Heart left ventricle (tissue), 16 donors: Measurements from ENCODE around the gene CCDC170. TPM values are rescaled to one million over a fixed set of nuclear protein-coding genes. Genes with fewer than 3 reads are reported as not detected.

Source experiments
- ATAC-seq, 4 donors: fragments of 200-7000 bp; cut with Tn5 transposase; one replicate each; pipeline ENCODE4 v1.9.1; 2020 to 2022; ENCODE audit warnings: moderate library complexity in 4 of 4, mild to moderate bottlenecking in 3 of 4, moderate number of reproducible peaks in 1 of 4
- DNase-seq, 5 donors: peaks; one replicate each; pipeline ENCODE4 v3.0.0-alpha.2; 2020
- H3K27ac ChIP-seq, 12 donors: fragments of 200-600 bp; sonication (generic) in 4 of 12; one replicate each; pipeline versions ENCODE4 v1.5.0 to v1.8.0; 2016 to 2022; ENCODE audit warnings: mild to moderate bottlenecking in 2 of 12
- H3K27me3 ChIP-seq, 9 donors: fragments of 200-600 bp; sonication (generic) in 2 of 9; one replicate each; pipeline versions ENCODE4 v1.5.1 to v1.8.0; 2016 to 2022; ENCODE audit warnings: mild to moderate bottlenecking in 3 of 9
- H3K36me3 ChIP-seq, 9 donors: fragments of 200-600 bp; sonication (generic) in 2 of 9; one replicate each; pipeline versions ENCODE4 v1.5.0 to v1.8.0; 2018 to 2022; ENCODE audit warnings: mild to moderate bottlenecking in 2 of 9
- H3K4me1 ChIP-seq, 12 donors: fragments of 200-600 bp; sonication (generic) in 4 of 12; one replicate each; pipeline versions ENCODE4 v1.5.0 to v1.8.0; 2016 to 2022; ENCODE audit warnings: mild to moderate bottlenecking in 3 of 12
- H3K4me3 ChIP-seq, 12 donors: fragments of 200-600 bp; sonication (generic) in 4 of 12; one replicate each; pipeline versions ENCODE4 v1.5.0 to v1.8.0; 2017 to 2022; ENCODE audit warnings: mild to moderate bottlenecking in 9 of 12, moderate library complexity in 4 of 12
- H3K9me3 ChIP-seq, 12 donors: fragments of 200-600 bp; sonication (generic) in 4 of 12; one replicate each; pipeline versions ENCODE4 v1.5.0 to v1.8.0; 2016 to 2022; ENCODE audit warnings: mild to moderate bottlenecking in 1 of 12
- POLR2A ChIP-seq, 2 donors: fragments of 450-650 bp; IDR thresholded peaks; one replicate each; pipeline ENCODE4 v1.6.1; 2017; ENCODE audit warnings: antibody characterized with exemption in 2 of 2, mild to moderate bottlenecking in 2 of 2, moderate library complexity in 2 of 2
- WGBS, 4 donors: extraction: QIAGEN DNeasy Blood & Tissue Kit in 2 of 4; methylation state at CpG; one replicate each; pipeline versions ENCODE4 v1.1.5 to v1.1.7; 2013 to 2018; 5-methylcytosine and 5-hydroxymethylcytosine counted together
- intact Hi-C, 10 donors: fragments of 100-400 bp; cut with DNase I; formaldehyde crosslinking; loops; one replicate each; pipeline versions ENCODE4 v1.11.1 to v1.14.2; 2022
- polyA plus RNA-seq, 2 donors: library from polyadenylated mRNA; stranded (reverse); fragments of 200-250 nt; gene quantifications; one replicate each; pipeline ENCODE4 v1.2.3, GENCODE V29; 2013
- total RNA-seq, 9 donors: library from RNA; depleted of rRNA in 2 of 9; stranded (reverse); fragments of >200 nt in 2 of 9; fragmentation: NEBNext Ultra II Directional in 3 of 9; extraction: Animal tissue kit (Norgen Biotek cat#: 25700) in 3 of 9; gene quantifications; one replicate each; pipeline versions ENCODE4 v1.1.0 to v1.2.4, GENCODE V29; 2016 to 2023
- TF ChIP-seq, protein P1 (sequence below), 12 donors: fragments of 200-600 bp; sonication (generic) in 4 of 12; IDR thresholded peaks; one replicate each; pipeline versions ENCODE4 v1.5.0 to v1.8.0; 2018 to 2022; ENCODE audit warnings: antibody characterized with exemption in 12 of 12, mild to moderate bottlenecking in 5 of 12
- donor health status: ischemic (EF 13 %, LVEDD 7.1; RV severe dilation, severe dysfunction).
- donor health status: healthy with polysubstance abuse.
- donor health status: DM: no; HTN: yes; CAD: no.
- donor health status: DM: no; HTN: no; CAD: no.
- donor health status: ischemic (EF 25% LVEDD 6.9; RV normal size, moderate dysfunction).
- donor health status: ischemic (EF 25% LVEDD 5.7; RV mildly dilated, moderate dysfunction).
- donor health status: healthy.
- donor health status: DM: yes; HTN: yes; CAD: no.
- donor health status: ischemic (EF 35%, LVEDD 5.7; RV mildly dilated, moderate dysfunction).
- donor health status: nonischemic (EF 11% LVEDD 7.7; RV severe dilation, severe dysfunction).
- donor health status: DM: yes; HTN: yes; CAD: no.
- donor health status: PGD.
- donor health status: ischemic (EF 29% LVEDD 5.4; RV normal size, mild dysfunction).
- donor health status: nonischemic (EF 23%, LVEDD 6.1; RV moderate dilation, normal function).

Gene CCDC170
- total and polyA plus RNA-seq, 11 donors, result 0.07 to 4.4 (median 0.31) TPM

DNA sequence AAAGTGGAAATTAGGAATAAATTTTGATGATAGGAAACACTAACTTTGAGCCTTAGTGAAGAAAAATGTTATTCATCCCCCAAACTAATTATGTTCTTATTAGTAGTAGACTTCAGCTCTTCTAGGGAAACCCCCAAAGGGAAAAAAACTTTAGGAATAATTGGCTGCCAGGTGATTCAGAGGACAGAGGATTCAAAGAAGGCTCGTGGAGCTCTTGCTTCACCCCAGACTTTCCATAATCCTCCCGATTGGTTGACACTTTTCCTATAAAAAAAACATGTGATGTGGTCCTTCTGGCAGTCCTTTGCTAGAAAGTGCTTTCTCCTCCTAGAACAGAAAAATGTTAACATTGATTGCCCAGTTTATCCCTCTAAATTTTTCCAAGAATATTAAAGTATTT is 5.6 kb upstream of the CCDC170 start:
- no peak for TF ChIP-seq POLR2A (IDR thresholded peaks at IDR 0.05)
- TF ChIP-seq, protein P1, sequence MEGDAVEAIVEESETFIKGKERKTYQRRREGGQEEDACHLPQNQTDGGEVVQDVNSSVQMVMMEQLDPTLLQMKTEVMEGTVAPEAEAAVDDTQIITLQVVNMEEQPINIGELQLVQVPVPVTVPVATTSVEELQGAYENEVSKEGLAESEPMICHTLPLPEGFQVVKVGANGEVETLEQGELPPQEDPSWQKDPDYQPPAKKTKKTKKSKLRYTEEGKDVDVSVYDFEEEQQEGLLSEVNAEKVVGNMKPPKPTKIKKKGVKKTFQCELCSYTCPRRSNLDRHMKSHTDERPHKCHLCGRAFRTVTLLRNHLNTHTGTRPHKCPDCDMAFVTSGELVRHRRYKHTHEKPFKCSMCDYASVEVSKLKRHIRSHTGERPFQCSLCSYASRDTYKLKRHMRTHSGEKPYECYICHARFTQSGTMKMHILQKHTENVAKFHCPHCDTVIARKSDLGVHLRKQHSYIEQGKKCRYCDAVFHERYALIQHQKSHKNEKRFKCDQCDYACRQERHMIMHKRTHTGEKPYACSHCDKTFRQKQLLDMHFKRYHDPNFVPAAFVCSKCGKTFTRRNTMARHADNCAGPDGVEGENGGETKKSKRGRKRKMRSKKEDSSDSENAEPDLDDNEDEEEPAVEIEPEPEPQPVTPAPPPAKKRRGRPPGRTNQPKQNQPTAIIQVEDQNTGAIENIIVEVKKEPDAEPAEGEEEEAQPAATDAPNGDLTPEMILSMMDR (IDR thresholded peaks at IDR 0.05), result no peak
- DNase-seq (no peak), ATAC-seq (no peak)
- Histone ChIP-seq H3K27ac (no peak overlapping the region), H3K9me3 (no peaks in the 10 kb centered on the region), H3K36me3 (no peaks in the 10 kb centered on the region), H3K4me1 (peaks cover 0 to 15% (median 0%) of the 10 kb centered on the region in 12 donors), H3K4me3 (no peak overlapping the region), H3K27me3 (peaks cover 0 to 9% (median under 1%) of the 10 kb centered on the region in 9 donors)
- intact Hi-C loops, result no loop called here
- 58 to 65% (median 61%) methylated on average over 2 of the region's 2 CpGs for WGBS, 4 donors

- no peaks in the 10 kb centered on the region for H3K9me3 ChIP-seq
- WGBS, 4 donors, result 58 to 70% (median 65%) methylated on average over 7 of the region's 7 CpGs
- ATAC-seq, result no peak
- intact Hi-C loops, result no loop called here
- TF ChIP-seq, protein P1 (IDR thresholded peaks at IDR 0.05), result no peak
- no peak for TF ChIP-seq POLR2A (IDR thresholded peaks at IDR 0.05)
- peaks cover 0 to 19% (median 0%) of the 10 kb centered on the region in 12 donors for H3K4me1 ChIP-seq
- H3K4me3 ChIP-seq, result no peak overlapping the region
- H3K27me3 ChIP-seq, result peaks cover 0 to 32% (median 8%) of the 10 kb centered on the region in 9 donors
- H3K36me3 ChIP-seq, result no peaks in the 10 kb centered on the region
- peak in 1 of 5 donors; percentile 16 for DNase-seq
- H3K27ac ChIP-seq, result peak overlapping the region in 1 of 12 donors; percentile 22
Observed at GRCh38 chr6:151490996-151491395, 2.8 kb upstream of the CCDC170 start.

GRCh38 chr6:151493161-151493803 is 535 bp upstream of the CCDC170 start:
- TF ChIP-seq, protein P1 (IDR thresholded peaks at IDR 0.05), result no peak
- WGBS, 4 donors, result 41 to 61% (median 45%) methylated on average over 12 to 16 of the region's 16 CpGs
- intact Hi-C loops, result no loop called here
- peaks cover 0 to 33% (median 8%) of the 10 kb centered on the region in 9 donors for H3K27me3 ChIP-seq
- H3K4me3 ChIP-seq, result peak overlapping the region; percentile 12 to 82 (median 66)
- H3K9me3 ChIP-seq, result no peaks in the 10 kb centered on the region
- DNase-seq, result no peak
- peaks cover 0 to 31% (median 0%) of the 10 kb centered on the region in 12 donors for H3K4me1 ChIP-seq
- no peaks in the 10 kb centered on the region for H3K36me3 ChIP-seq
- peak in 2 of 4 donors; percentile 46 to 61 for ATAC-seq
- H3K27ac ChIP-seq, result peak overlapping the region in 8 of 12 donors; percentile 8 to 88 (median 74)

- ATAC-seq, result peak; percentile 15 to 56 (median 48)
- H3K27ac ChIP-seq, result peak overlapping the region in 11 of 12 donors; percentile 8 to 88 (median 69)
- peak overlapping the region; percentile 12 to 82 (median 66) for H3K4me3 ChIP-seq
- intact Hi-C loops, result no loop called here
- TF ChIP-seq, protein P1 (IDR thresholded peaks at IDR 0.05), result no peak
- no peak for TF ChIP-seq POLR2A (IDR thresholded peaks at IDR 0.05)
- WGBS, 4 donors, result 0 to 2% (median 1%) methylated on average over 36 to 43 of the region's 43 CpGs
- H3K36me3 ChIP-seq, result no peaks in the 10 kb centered on the region
- H3K27me3 ChIP-seq, result peaks cover 0 to 33% (median 8%) of the 10 kb centered on the region in 9 donors
- H3K4me1 ChIP-seq, result peaks cover 0 to 31% (median 0%) of the 10 kb centered on the region in 12 donors
- no peaks in the 10 kb centered on the region for H3K9me3 ChIP-seq
- DNase-seq, result peak in 4 of 5 donors; percentile 23 to 69 (median 42)
Observed at GRCh38 chr6:151494235-151494935, 568 bp downstream of the CCDC170 start.
